GM18519 (cell line): ENCODE results near the gene DACT3.

Experiments used
- ATAC-seq: cut with Tn5 transposase; IDR thresholded peaks from one replicate; pipeline ENCODE4 v1.9.1; 2021; ENCODE audit warnings: mild to moderate bottlenecking, moderate library complexity; ENCODE audit not compliant: unreplicated experiment, low FRiP score

DACT3 gene

DNA sequence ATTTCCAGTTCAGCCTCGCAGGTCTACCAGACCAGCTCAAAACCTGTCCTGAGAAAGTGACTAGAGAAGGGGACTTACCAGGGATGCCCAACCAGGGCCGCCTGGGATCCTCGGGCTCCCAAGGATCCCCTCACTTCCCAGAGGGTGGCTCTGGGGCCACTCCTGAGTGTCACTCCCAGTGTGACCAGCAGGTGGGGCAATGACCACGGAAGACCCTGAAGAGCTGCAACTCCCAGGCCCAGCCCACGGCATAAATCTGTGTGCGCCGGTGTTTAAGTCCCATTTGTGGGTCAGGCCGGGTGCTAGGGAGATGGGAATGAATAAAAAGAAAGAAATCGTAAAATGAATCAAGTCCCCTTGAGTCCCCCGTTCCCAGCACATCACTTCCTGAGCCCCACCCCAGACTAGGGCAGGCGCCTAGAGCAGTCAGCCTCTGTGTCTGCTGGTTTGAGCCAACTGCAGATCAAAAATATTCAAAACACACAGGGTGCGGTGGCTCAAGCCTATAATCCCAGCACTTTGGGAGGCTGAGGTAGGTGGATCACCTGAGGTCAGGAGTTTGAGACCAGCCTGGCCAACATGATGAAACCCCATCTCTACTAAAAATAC is 46.8 kb downstream of the DACT3 start:
- ATAC-seq = no peak

DNA sequence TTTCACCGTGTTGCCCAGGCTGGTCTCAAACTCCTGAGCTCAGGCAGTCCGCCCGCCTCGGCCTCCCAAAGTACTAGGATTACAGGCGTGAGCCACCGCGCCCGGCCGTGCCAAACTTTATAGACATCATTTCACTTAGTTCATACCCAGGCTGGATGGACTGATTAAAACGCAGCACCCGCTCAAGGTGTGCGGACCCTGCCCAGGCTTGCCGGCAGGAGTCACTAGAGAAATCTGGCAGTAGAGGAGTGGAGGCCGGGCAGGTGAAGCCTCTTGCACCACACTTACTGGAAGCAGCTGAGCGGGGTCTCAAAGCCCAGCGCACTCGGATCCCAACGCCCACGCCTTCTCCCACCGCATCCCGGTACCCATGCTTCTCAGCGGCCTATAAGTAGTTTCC is 47.5 kb downstream of the DACT3 start:
- ATAC-seq = no peak

DNA sequence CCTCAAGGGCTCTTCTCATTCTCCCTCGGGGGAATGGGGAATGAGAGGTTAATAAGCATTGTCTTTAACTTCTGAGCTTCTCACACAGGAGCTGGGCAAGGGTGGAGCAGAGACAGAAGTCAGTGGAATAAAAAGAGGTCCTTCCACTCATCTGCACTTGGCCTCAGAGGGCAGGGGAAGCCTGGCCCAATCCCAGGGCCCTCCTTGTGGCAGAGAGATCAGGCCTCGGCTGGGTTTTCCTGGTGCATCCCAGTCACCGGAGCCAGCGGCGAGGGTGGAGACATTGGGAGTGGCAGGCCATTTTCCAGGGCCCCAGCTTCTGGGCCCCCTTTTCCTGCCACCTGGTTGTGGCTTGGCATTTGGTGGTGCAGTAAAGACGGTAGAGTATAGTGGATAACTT is 49.2 kb downstream of the DACT3 start:
- no peak for ATAC-seq

DNA sequence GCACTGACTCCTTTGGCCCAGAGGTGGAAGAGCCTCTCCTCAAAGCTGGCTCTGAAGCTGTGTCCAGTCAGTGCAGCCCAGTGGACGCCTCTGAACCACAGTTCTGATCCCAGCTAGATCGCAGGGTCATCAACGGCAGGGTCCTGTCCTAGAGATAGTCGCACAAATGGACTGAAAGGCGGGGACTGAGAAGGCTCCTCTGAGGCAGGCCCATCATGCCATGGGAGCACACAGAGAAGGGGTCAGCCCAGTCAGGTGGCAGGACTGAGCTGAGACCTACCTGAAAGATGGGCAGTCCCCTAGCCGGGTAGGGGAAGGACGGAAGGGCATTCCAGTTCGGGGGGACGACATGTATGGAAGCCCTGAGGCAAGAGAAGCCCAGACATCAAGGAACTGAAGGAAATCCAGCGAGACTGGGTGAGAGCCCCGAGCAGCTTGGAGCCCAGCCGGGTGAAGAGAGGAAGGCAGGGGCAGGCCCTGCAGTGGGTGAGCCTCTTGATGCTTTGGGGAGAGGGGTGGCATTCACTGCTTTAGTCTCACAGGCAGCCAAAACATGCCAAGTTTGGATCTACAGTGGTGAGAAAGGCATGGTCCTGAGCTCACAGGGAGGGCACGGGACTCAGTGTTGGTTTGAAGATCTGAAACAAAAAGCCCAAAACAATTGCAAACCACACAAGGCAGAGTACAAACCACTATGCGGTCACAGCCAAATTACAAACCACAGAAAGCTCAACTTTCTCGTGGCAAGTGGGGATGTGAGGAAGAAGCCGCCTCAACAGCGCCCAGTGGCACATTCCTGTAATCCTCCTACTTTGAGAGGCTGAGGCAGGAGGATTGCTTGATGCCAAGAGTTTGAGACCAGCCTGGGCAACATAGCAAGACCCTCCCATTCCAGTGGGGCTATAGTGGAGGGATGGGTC is 49.9 kb downstream of the DACT3 start:
- no peak for ATAC-seq

DNA sequence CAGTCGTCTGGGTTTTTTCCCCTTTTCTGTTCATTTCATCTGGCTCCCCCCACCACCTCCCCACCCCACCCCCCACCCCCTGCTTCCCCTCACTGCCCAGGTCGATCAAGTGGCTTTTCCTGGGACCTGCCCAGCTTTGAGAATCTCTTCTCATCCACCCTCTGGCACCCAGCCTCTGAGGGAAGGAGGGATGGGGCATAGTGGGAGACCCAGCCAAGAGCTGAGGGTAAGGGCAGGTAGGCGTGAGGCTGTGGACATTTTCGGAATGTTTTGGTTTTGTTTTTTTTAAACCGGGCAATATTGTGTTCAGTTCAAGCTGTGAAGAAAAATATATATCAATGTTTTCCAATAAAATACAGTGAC is 50.6 kb downstream of the DACT3 start:
- ATAC-seq = no peak

DNA sequence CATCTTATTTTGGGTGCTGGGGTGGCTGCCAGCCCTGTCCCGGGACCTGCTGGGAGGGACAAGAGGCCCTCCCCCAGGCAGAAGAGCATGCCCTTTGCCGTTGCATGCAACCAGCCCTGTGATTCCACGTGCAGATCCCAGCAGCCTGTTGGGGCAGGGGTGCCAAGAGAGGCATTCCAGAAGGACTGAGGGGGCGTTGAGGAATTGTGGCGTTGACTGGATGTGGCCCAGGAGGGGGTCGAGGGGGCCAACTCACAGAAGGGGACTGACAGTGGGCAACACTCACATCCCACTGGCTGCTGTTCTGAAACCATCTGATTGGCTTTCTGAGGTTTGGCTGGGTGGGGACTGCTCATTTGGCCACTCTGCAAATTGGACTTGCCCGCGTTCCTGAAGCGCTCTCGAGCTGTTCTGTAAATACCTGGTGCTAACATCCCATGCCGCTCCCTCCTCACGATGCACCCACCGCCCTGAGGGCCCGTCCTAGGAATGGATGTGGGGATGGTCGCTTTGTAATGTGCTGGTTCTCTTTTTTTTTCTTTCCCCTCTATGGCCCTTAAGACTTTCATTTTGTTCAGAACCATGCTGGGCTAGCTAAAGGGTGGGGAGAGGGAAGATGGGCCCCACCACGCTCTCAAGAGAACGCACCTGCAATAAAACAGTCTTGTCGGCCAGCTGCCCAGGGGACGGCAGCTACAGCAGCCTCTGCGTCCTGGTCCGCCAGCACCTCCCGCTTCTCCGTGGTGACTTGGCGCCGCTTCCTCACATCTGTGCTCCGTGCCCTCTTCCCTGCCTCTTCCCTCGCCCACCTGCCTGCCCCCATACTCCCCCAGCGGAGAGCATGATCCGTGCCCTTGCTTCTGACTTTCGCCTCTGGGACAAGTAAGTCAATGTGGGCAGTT is 51.2 kb downstream of the DACT3 start:
- no peak for ATAC-seq

DNA sequence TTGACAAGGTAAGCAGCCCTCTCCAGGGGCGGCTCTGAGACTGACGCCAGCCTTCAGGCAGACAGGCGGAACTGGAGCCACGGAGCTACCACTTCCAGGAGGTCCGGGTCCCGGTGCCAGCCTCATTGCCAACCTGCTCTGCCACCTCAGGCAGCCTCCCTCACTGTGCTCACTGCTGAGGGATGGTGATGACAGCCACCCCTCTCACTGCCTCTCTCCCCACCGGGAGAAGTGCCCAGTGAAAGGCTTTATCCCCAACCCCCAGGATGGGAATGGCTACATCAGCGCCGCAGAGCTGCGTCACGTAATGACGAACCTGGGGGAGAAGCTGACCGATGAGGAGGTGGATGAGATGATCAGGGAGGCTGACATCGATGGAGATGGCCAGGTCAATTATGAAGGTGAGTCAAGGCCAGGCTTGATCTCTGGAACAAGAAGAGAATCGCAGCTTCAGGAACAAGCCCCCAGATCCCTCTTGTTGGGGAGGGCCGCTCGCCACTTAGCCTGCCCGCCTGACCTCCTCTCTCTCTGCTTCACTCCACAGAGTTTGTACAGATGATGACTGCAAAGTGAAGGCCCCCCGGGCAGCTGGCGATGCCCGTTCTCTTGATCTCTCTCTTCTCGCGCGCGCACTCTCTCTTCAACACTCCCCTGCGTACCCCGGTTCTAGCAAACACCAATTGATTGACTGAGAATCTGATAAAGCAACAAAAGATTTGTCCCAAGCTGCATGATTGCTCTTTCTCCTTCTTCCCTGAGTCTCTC is 52.2 kb downstream of the DACT3 start:
- ATAC-seq = no peak

DNA sequence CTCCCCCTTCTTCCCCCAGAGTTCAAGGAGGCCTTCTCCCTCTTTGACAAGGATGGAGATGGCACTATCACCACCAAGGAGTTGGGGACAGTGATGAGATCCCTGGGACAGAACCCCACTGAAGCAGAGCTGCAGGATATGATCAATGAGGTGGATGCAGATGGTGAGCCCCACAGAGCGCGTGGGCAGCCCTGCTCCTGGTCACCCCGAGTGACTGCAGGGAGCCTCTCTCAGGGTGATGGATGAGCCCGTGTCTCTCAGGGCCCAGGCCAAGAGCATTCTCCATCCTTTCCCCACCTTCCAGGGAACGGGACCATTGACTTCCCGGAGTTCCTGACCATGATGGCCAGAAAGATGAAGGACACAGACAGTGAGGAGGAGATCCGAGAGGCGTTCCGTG is 52.8 kb downstream of the DACT3 start:
- no peak for ATAC-seq

DNA sequence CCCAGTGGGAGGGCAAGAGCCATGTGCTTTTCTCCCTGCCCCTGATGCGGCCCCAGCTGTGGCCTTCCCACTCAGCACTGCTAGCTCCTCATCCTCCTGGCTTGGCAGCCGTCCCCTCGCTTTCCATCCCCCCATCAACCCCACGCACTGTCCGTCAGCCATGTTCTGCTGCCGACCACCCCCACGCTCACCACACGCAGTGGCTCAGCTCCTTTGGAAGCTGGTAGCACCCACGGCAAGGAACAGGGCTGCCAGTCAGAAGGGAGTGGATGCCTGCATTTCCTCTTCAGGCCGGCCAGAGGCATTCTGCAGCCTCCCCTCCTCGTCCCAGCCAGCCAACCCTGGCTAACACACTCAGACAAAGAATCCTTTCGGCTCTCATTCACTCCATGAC is 53.5 kb downstream of the DACT3 start:
- no peak for ATAC-seq

DNA sequence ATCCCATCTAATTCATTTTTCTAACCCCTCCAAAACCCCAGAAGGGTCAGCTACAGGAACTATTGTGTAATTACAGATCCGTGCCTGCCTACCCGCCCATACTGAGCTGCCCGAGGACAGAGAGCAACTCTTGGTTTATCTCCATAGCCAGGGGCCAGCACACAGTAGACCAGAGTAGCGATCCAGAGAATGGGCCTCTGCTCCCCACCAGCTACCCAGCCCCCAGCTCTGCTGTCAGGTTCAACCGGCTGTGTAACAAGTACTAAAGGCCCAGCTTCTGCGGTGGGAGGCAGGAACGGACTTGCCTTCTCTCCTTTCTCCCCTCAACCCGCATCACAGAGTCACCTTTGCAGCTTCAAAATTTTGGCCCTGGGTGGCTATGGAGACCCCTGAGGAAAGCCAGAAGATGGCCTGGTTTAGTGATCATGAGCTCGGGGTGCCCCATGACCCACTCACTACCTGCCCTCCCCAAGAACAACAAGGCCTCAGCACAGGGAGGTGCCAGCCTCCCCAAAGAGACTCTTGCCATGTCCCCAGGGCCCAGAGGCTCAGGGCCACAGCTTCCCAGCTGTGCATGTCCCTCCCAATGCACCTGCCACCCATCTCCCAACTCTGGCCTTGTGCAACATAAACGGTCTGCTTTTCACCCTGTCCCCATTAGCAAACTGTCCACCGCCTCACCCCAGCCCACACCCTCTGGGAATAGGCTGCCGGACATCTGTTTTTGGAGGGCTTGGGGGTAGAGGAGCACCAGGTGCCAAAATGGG is 54.1 kb downstream of the DACT3 start:
- ATAC-seq = no peak

DNA sequence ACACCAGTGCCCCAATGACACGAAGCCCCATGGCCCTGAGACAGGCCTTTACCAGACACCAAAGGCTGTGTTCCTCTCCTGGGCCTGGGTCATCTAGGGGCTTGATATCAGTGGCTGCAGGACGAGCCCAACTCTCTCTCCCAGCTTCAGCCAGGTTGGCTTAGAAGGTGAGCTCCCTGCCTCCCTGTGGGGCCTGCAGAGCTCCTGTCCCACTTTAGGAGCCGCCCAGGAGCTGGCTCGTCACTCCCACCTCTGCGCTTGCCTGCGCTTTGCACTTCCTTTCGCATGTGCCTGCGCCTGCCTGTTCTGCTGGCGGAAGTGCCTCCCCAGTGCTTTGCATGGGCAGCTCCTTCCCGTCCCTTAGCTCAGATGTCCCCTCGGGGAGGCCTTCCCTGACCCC is 55.0 kb downstream of the DACT3 start:
- ATAC-seq = no peak

DNA sequence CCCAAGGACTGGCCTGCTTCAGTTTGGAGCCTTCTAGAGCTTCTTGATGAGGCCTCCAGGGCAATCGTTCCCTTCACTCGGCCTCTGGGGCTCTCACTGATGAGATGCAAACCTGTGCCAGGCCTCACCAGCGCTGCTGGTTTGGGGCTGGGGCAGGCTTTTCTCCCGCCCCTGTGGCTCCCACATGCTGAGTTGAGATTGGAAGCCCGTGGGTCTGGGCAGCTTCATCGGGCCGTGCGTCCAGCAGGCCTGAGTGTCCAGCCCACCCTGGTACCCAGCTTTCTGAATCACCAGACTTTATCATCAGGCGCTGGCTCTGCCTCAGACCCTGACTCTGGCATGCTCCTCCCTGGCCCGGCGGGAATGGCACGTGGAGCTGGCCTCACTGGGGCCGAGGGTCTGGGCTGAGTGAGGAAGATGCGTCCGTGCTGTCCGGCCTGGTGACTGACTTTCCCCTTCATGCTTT is 55.6 kb downstream of the DACT3 start:
- no peak for ATAC-seq

DNA sequence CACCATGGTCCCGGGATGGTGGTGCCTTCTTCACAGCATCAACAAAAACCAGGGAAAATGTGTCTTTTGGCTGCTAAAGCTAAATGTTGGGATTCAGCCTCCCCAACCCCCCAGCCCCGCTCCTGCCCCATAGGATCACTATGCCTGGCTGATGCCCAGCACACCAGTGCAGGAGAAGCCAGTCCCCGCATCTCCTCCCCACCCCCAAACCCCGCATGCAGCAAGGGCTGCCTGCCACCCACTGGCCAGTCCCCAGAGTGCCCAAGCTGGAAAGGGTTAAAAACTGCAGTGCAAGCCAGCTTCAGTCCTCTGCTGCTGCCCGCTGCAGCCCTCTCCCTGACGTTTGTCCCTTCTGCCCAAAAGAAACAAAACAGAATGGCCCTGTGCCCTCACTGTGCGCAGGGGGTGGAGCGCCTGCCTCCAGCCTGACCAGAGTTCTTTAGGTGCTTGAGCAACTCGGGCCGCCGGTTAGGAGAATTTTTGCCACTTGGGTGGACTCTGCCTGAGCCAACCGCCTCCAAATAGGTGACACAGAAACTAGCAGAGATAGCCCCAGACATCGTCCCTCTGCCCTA is 56.1 kb downstream of the DACT3 start:
- ATAC-seq = no peak

DNA sequence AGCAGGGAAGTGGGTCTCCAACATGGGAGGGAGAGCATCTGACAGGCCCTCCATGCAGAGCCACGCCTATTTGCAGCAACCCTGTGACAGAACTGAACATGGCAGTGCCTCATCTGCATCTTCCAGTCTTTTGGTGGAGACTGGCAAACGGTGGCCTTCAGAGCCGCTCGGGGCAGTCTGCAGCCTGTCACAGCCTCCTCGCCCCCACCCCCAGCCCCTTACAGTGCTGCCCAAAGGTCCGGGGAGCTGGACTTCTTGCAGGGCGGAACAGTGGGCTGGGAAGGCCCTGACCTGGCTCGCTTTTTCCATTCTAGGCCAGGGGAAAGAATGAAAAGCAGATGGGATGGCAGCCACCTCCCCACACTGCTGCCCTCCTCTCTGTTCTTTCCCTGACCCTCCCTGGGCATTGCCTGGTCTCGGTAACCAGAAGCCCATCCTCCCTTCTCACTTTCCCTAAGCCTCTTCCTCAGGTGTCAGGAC is 57.2 kb downstream of the DACT3 start:
- ATAC-seq = no peak

DNA sequence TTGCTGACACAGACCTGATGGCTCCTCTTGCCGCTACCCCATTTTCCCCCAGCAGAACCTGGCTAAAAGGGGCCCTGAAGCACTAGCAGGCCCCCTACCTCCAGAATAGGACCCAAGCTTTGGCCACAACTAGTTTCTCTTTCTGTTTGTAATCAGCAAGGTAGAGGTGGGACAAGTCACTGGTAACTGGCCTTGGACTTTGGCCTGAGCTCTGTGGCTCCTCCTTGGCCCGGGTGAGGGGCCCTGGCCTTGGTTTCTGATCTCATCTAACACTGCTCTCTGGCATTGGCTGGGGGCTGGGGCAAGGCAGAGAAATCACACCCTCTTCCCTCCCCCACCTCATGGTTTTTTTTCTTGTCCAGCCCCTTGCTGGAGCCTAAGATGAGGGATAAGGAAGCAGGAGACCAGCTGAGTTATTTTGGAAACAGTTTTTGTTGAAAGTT is 57.8 kb downstream of the DACT3 start:
- ATAC-seq = no peak

DNA sequence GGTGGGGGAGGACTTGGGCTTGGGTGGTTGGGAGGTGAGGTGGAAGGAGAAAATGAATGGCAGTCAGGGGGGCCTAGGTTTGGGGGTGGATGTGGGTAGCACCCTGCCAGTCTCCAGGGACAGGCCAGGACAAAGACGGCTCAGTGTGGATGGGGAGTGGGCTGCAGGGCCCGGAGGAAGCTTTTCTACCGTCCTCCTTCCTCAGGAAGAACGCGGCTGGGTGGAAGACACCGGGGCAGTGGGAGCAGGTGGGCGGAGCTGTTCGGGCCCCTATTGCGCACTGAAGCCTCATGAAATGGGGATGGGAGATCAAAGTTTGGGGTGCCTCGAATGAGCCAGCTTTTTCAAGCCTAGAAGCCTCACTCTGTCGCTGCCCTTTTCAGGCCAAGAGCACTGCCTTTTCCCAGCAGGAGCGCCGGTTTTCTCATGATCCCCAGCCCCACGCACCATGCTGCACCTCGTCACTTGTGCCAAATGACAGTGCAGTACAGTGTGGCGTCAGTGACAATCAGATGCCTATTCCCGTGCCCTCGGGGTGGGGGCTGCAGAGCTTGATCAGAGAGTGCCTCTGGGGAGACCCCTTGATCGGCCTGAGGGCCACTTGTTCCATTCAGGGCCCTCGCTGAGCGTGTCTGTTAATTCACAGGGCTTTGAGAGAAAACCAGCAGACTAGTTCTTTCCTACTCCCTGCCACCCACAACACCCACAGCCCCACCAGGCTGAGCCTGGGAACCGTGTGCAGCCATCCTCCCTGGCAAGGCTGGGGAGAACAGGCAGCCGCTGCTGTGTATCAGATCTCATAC is 58.4 kb downstream of the DACT3 start:
- ATAC-seq = no peak

DNA sequence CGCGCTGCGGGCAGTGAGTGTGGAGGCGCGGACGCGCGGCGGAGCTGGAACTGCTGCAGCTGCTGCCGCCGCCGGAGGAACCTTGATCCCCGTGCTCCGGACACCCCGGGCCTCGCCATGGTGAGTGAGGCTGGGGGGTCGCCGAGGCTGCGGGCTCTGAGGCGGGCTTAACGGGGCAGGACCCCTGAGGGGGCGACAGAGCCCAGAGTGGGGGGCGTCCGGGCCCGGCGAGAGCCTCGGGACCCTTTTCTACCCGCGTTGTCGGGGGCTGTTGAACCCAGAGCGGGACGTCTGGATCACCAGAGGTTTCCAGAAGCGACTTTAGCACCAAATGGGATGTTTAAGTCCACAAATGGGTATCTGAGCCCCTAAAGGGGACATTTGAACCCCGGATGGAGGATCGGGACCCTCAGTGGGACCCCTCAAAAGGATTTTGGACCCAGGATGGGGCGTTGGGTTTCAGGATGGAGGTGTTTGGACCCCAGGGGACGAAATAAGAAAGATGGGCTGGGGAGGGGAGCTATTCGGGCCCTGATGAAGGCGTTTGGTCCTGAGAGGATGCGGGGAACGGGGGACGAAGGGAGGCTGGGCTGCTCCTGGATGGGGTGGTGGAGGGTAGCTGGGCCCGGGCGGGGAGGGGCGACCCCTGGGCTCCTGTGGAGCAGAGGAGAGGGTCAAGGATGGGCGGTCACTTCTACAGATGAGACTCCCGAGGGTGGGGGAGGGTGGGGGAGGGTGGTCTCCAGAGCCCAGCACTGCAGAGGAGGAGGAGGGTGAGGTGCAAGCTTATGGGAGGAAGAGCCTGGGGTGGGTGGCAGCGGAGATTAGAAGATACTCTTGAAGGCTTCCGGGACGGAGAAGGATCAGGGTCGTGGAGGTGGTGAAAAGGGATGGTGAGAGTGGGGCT is 59.4 kb downstream of the DACT3 start, which contains the start of gene CALM3:
TSS of gene CALM3 (plus strand) at position 13 of the 907 bp plus-strand sequence. CDS start at position 118, 105 bp downstream.
- ATAC-seq = no peak
